Hematopoietic multipotent progenitor cell treated with erythropoietin and hydrocortisone succinate and interleukin-3 and kit ligand, for 8 days (in vitro differentiated cells): ENCODE data around the gene LMAN2L.
A peak's percentile ranks its signal among the peaks of the same experiment; 100 is the strongest.

Experiments used
- DNase-seq: peaks from one replicate; pipeline ENCODE4 v3.0.0-alpha.2; 2015

Gene LMAN2L

GRCh38 chr2:96760036-96760985, 20.4 kb upstream of the LMAN2L start, which contains the start of gene CNNM4:
Gene CNNM4 (plus strand): TSS chr2:96760902. CDS start chr2:96761000, 98 bp downstream.
- peak; percentile 90 for DNase-seq

- DNase-seq = no peak
These were observed 19.7 kb upstream of the LMAN2L start for GRCh38 chr2:96759548-96759947.

GRCh38 chr2:96758987-96759386, 19.1 kb upstream of the LMAN2L start:
- DNase-seq = no peak

- no peak for DNase-seq
These were observed 17.6 kb upstream of the LMAN2L start for GRCh38 chr2:96757477-96757860.

GRCh38 chr2:96756788-96757476, 17.1 kb upstream of the LMAN2L start:
- DNase-seq = no peak

GRCh38 chr2:96754317-96754716, 14.5 kb upstream of the LMAN2L start:
- DNase-seq = no peak

- DNase-seq = no peak
These were observed 13.9 kb upstream of the LMAN2L start for GRCh38 chr2:96753661-96754282.

- no peak for DNase-seq
These were observed 11.9 kb upstream of the LMAN2L start for GRCh38 chr2:96751800-96752199.

- DNase-seq = no peak
These were observed 7.3 kb upstream of the LMAN2L start for GRCh38 chr2:96747061-96747617.

- DNase-seq = peak; percentile 39
These were observed 710 bp downstream of the LMAN2L start for GRCh38 chr2:96739076-96739632.

- DNase-seq = no peak
These were observed 2.0 kb downstream of the LMAN2L start for GRCh38 chr2:96737831-96738230.

- DNase-seq = no peak
These were observed 2.6 kb downstream of the LMAN2L start for GRCh38 chr2:96737251-96737650.

GRCh38 chr2:96734880-96735583, 4.8 kb downstream of the LMAN2L start:
- DNase-seq = peak; percentile 19

- DNase-seq = no peak
These were observed 5.9 kb downstream of the LMAN2L start for GRCh38 chr2:96733931-96734330.

- DNase-seq = no peak
These were observed 9.7 kb downstream of the LMAN2L start for GRCh38 chr2:96730212-96730611.

GRCh38 chr2:96729748-96730147, 10.1 kb downstream of the LMAN2L start:
- no peak for DNase-seq

GRCh38 chr2:96727431-96727830, 12.4 kb downstream of the LMAN2L start:
- no peak for DNase-seq

- no peak for DNase-seq
These were observed 13.7 kb downstream of the LMAN2L start for GRCh38 chr2:96726131-96726530.

- no peak for DNase-seq
These were observed 23.5 kb downstream of the LMAN2L start for GRCh38 chr2:96716388-96716787.

- no peak for DNase-seq
These were observed 24.2 kb downstream of the LMAN2L start for GRCh38 chr2:96715658-96716057.

GRCh38 chr2:96710985-96711384, 28.9 kb downstream of the LMAN2L start:
- no peak for DNase-seq
